ENCODE measurements around the gene MS4A6A.
A peak's percentile ranks its signal among the peaks of the same experiment; 100 is the strongest.
"Not testable (repeated sequence)": the region's sequence is repeated elsewhere in the genome, so short reads cannot be mapped to it uniquely, and the experiment has no call there.

MS4A6A gene

DNA sequence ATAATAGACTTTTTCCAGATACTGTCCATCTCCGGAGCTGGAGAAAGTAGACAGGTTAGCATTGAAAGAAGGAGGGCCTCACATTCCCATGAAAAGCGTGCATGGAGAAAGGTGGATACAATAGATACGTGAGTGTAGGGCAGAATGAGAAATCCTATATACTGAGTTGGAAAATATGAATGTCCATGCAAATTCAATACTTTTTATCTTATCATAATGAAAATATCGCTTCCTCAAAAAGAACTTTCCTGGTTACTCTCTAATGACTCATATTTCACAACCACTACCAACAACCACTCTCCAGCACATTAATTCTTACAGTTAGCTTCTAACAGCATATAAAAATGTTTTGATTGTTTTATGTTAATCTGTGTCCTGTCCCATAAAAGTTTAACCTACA, 22.0 kb upstream of the MS4A6A start:
- H3K79me1 ChIP-seq (ENCODE audit: low read length) = no peaks in the 10 kb centered on the region

GRCh38 chr11:60201334-60201733, 18.5 kb upstream of the MS4A6A start:
- WGBS (ENCODE audit: extremely low coverage, insufficient coverage, low lambda C conversion rate) = no CpG with 5 or more reads among the region's 26 CpGs
- H3K36me3 ChIP-seq (ENCODE audit: control insufficient read depth, insufficient read depth, low read length); H2BK5ac ChIP-seq (ENCODE audit: low read length); H2BK120ac ChIP-seq (ENCODE audit: low read depth, low read length); H3K18ac ChIP-seq (ENCODE audit: low read length); DNase-seq; H3K79me1 ChIP-seq (ENCODE audit: low read length); H2AK5ac ChIP-seq (ENCODE audit: low read length); H3K27me3 ChIP-seq (ENCODE audit: insufficient read depth, low read length, poor library complexity); H3K4ac ChIP-seq (ENCODE audit: low read depth, low read length); H3K4me3 ChIP-seq (ENCODE audit: low read length); H2BK15ac ChIP-seq (replicated peaks; ENCODE audit: low read depth); H4K5ac ChIP-seq (ENCODE audit: low read length); H3K23ac ChIP-seq (ENCODE audit: low read length); H4K8ac ChIP-seq (ENCODE audit: low read depth, low read length); H3K4me2 ChIP-seq (ENCODE audit: low read length); H3K27ac ChIP-seq (ENCODE audit: low read depth, low read length); H3K9ac ChIP-seq (ENCODE audit: low read length); H3K56ac ChIP-seq (ENCODE audit: low read length); H3K79me2 ChIP-seq (ENCODE audit: control insufficient read depth, insufficient read depth, low read length); H3K4me1 ChIP-seq (ENCODE audit: control insufficient read depth, low read depth, low read length): not testable (repeated sequence)

More for the DNA sequence above, 22.0 kb upstream of the MS4A6A start:
- H2BK5ac ChIP-seq (ENCODE audit: low read length) = no peak overlapping the region
- H3K4ac ChIP-seq (ENCODE audit: low read depth, low read length) = no peak overlapping the region
- H3K56ac ChIP-seq (ENCODE audit: low read length) = no peak overlapping the region
- no peak overlapping the region for H3K9ac ChIP-seq (ENCODE audit: low read length)
- no peak overlapping the region for H4K5ac ChIP-seq (ENCODE audit: low read length)
- no peaks in the 10 kb centered on the region for H3K4me1 ChIP-seq (ENCODE audit: control insufficient read depth, low read depth, low read length)
- H3K27ac ChIP-seq (ENCODE audit: low read depth, low read length) = no peak overlapping the region
- no peak overlapping the region for H3K4me2 ChIP-seq (ENCODE audit: low read length)
- no peak overlapping the region for H3K18ac ChIP-seq (ENCODE audit: low read length)
- no peak for DNase-seq
- no peak overlapping the region for H2BK120ac ChIP-seq (ENCODE audit: low read depth, low read length)
- no peak overlapping the region for H2BK15ac ChIP-seq (replicated peaks; ENCODE audit: low read depth)
- H3K4me3 ChIP-seq (ENCODE audit: low read length) = no peak overlapping the region
- no peaks in the 10 kb centered on the region for H3K36me3 ChIP-seq (ENCODE audit: control insufficient read depth, insufficient read depth, low read length)
- no peaks in the 10 kb centered on the region for H3K79me2 ChIP-seq (ENCODE audit: control insufficient read depth, insufficient read depth, low read length)
- H4K8ac ChIP-seq (ENCODE audit: low read depth, low read length) = no peak overlapping the region
- H3K27me3 ChIP-seq (ENCODE audit: insufficient read depth, low read length, poor library complexity) = no peaks in the 10 kb centered on the region
- H3K23ac ChIP-seq (ENCODE audit: low read length) = no peak overlapping the region
- no CpG with 5 or more reads among the region's 4 CpGs for WGBS (ENCODE audit: extremely low coverage, insufficient coverage, low lambda C conversion rate)
- H2AK5ac ChIP-seq (ENCODE audit: low read length) = no peak overlapping the region

GRCh38 chr11:60197442-60197841, 14.6 kb upstream of the MS4A6A start:
- Histone ChIP-seq H3K4me2 (ENCODE audit: low read length) (no peak overlapping the region), H4K5ac (ENCODE audit: low read length) (no peak overlapping the region), H3K79me2 (ENCODE audit: control insufficient read depth, insufficient read depth, low read length) (no peaks in the 10 kb centered on the region), H3K9ac (ENCODE audit: low read length) (no peak overlapping the region), H3K4me1 (ENCODE audit: control insufficient read depth, low read depth, low read length) (no peaks in the 10 kb centered on the region), H3K79me1 (ENCODE audit: low read length) (no peaks in the 10 kb centered on the region), H3K27me3 (ENCODE audit: insufficient read depth, low read length, poor library complexity) (no peaks in the 10 kb centered on the region), H3K18ac (ENCODE audit: low read length) (no peak overlapping the region), H3K36me3 (ENCODE audit: control insufficient read depth, insufficient read depth, low read length) (no peaks in the 10 kb centered on the region), H3K56ac (ENCODE audit: low read length) (no peak overlapping the region), H2BK5ac (ENCODE audit: low read length) (no peak overlapping the region), H3K4me3 (ENCODE audit: low read length) (no peak overlapping the region), H3K23ac (ENCODE audit: low read length) (no peak overlapping the region), H4K8ac (ENCODE audit: low read depth, low read length) (no peak overlapping the region), H3K27ac (ENCODE audit: low read depth, low read length) (no peak overlapping the region), H2BK120ac (ENCODE audit: low read depth, low read length) (no peak overlapping the region), H2BK15ac (replicated peaks; ENCODE audit: low read depth) (no peak overlapping the region), H2AK5ac (ENCODE audit: low read length) (no peak overlapping the region), H3K4ac (ENCODE audit: low read depth, low read length) (no peak overlapping the region)
- no peak for DNase-seq
- no CpG with 5 or more reads among the region's 1 CpG for WGBS (ENCODE audit: extremely low coverage, insufficient coverage, low lambda C conversion rate)

- Histone ChIP-seq H3K4ac (ENCODE audit: low read depth, low read length) (no peak overlapping the region), H3K79me1 (ENCODE audit: low read length) (no peaks in the 10 kb centered on the region), H3K36me3 (ENCODE audit: control insufficient read depth, insufficient read depth, low read length) (no peaks in the 10 kb centered on the region), H2AK5ac (ENCODE audit: low read length) (no peak overlapping the region), H3K9ac (ENCODE audit: low read length) (no peak overlapping the region), H2BK120ac (ENCODE audit: low read depth, low read length) (no peak overlapping the region), H3K4me3 (ENCODE audit: low read length) (no peak overlapping the region), H3K18ac (ENCODE audit: low read length) (no peak overlapping the region), H3K4me1 (ENCODE audit: control insufficient read depth, low read depth, low read length) (no peaks in the 10 kb centered on the region), H3K79me2 (ENCODE audit: control insufficient read depth, insufficient read depth, low read length) (no peaks in the 10 kb centered on the region), H4K5ac (ENCODE audit: low read length) (no peak overlapping the region), H2BK15ac (replicated peaks; ENCODE audit: low read depth) (no peak overlapping the region), H3K4me2 (ENCODE audit: low read length) (no peak overlapping the region), H3K56ac (ENCODE audit: low read length) (no peak overlapping the region), H4K8ac (ENCODE audit: low read depth, low read length) (no peak overlapping the region), H2BK5ac (ENCODE audit: low read length) (no peak overlapping the region), H3K23ac (ENCODE audit: low read length) (no peak overlapping the region), H3K27me3 (ENCODE audit: insufficient read depth, low read length, poor library complexity) (no peaks in the 10 kb centered on the region), H3K27ac (ENCODE audit: low read depth, low read length) (no peak overlapping the region)
- no CpG with 5 or more reads among the region's 4 CpGs for WGBS (ENCODE audit: extremely low coverage, insufficient coverage, low lambda C conversion rate)
- no peak for DNase-seq
These were observed 13.1 kb upstream of the MS4A6A start for GRCh38 chr11:60195923-60196368.

DNA sequence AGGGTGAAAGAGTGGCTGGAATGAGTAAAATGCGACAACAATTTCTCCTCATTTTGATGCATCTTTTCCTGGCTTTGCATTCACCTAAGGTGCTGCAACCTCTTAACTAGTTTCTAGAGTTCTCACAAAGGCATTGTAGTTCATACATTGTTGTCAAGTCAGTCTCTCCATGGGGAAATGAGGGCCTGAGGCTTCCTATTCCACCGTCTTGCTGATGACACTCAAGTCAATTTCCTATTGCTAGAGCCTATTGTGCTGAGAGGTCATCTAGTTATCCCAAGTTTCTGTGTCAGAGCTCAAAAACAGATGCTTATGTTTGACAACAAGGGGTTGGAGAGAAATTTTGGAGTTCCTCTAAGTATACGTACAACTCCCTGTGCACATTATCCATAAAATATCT, 11.6 kb upstream of the MS4A6A start:
- Histone ChIP-seq H2BK15ac (replicated peaks; ENCODE audit: low read depth) (no peak overlapping the region), H3K4me3 (ENCODE audit: low read length) (no peak overlapping the region), H3K36me3 (ENCODE audit: control insufficient read depth, insufficient read depth, low read length) (no peaks in the 10 kb centered on the region), H3K9ac (ENCODE audit: low read length) (no peak overlapping the region), H3K79me2 (ENCODE audit: control insufficient read depth, insufficient read depth, low read length) (no peaks in the 10 kb centered on the region), H2BK120ac (ENCODE audit: low read depth, low read length) (no peak overlapping the region), H3K27me3 (ENCODE audit: insufficient read depth, low read length, poor library complexity) (no peaks in the 10 kb centered on the region), H3K4ac (ENCODE audit: low read depth, low read length) (no peak overlapping the region), H2BK5ac (ENCODE audit: low read length) (no peak overlapping the region), H3K18ac (ENCODE audit: low read length) (no peak overlapping the region), H3K4me2 (ENCODE audit: low read length) (no peak overlapping the region), H3K79me1 (ENCODE audit: low read length) (no peaks in the 10 kb centered on the region), H2AK5ac (ENCODE audit: low read length) (no peak overlapping the region), H3K27ac (ENCODE audit: low read depth, low read length) (no peak overlapping the region), H4K5ac (ENCODE audit: low read length) (no peak overlapping the region), H3K4me1 (ENCODE audit: control insufficient read depth, low read depth, low read length) (no peaks in the 10 kb centered on the region), H3K56ac (ENCODE audit: low read length) (no peak overlapping the region), H4K8ac (ENCODE audit: low read depth, low read length) (peak overlapping the region; percentile 28), H3K23ac (ENCODE audit: low read length) (no peak overlapping the region)
- peak; percentile 43 for DNase-seq
- WGBS (ENCODE audit: extremely low coverage, insufficient coverage, low lambda C conversion rate) = no CpG with 5 or more reads among the region's 3 CpGs

DNA sequence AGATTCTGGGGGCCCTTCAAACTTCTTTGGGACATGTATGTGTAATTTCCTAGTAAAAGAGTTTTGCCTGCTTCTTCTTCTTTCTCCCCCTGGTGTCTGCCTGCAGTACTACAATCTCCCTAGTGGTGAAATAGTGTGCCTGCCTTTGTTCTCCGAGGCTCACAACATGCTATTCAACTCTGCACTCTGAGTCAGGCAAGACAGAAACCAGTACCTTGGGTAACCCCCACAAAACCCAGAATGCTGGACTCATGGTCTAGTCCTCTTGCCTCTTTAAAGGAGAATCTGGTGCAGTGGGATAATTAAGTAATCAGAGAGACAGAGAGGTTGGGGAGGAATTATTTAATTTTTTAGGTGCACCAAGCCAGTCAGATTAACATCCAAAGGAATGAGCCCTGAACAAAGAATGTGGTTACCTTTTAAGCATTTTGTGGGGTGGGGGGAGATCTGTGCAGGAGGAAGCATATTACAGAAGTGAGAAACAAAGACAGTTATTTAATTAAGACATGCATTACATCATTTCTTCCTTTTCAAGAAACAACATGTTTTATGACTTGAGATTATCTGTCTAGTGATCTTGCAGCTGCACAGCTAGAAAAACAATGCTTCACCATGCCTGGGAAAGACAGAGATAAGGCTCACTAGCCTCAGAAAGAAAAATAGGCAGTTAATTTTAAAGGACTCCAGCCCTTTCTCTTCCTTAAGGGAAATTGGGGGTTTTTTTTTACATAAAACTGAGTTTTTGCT, 11.0 kb upstream of the MS4A6A start:
- no peak overlapping the region for H3K9ac ChIP-seq (ENCODE audit: low read length)
- no peak overlapping the region for H3K27ac ChIP-seq (ENCODE audit: low read depth, low read length)
- WGBS (ENCODE audit: extremely low coverage, insufficient coverage, low lambda C conversion rate) = no CpG with 5 or more reads among the region's 1 CpG
- no peaks in the 10 kb centered on the region for H3K79me1 ChIP-seq (ENCODE audit: low read length)
- H3K18ac ChIP-seq (ENCODE audit: low read length) = no peak overlapping the region
- H4K5ac ChIP-seq (ENCODE audit: low read length) = no peak overlapping the region
- no peak overlapping the region for H3K56ac ChIP-seq (ENCODE audit: low read length)
- peak; percentile 88 for DNase-seq
- H3K27me3 ChIP-seq (ENCODE audit: insufficient read depth, low read length, poor library complexity) = no peaks in the 10 kb centered on the region
- no peak overlapping the region for H3K23ac ChIP-seq (ENCODE audit: low read length)
- no peak overlapping the region for H2BK15ac ChIP-seq (replicated peaks; ENCODE audit: low read depth)
- no peak overlapping the region for H2AK5ac ChIP-seq (ENCODE audit: low read length)
- no peaks in the 10 kb centered on the region for H3K4me1 ChIP-seq (ENCODE audit: control insufficient read depth, low read depth, low read length)
- no peaks in the 10 kb centered on the region for H3K79me2 ChIP-seq (ENCODE audit: control insufficient read depth, insufficient read depth, low read length)
- no peak overlapping the region for H3K4ac ChIP-seq (ENCODE audit: low read depth, low read length)
- no peak overlapping the region for H3K4me3 ChIP-seq (ENCODE audit: low read length)
- H3K36me3 ChIP-seq (ENCODE audit: control insufficient read depth, insufficient read depth, low read length) = no peaks in the 10 kb centered on the region
- no peak overlapping the region for H2BK5ac ChIP-seq (ENCODE audit: low read length)
- H3K4me2 ChIP-seq (ENCODE audit: low read length) = no peak overlapping the region
- no peak overlapping the region for H4K8ac ChIP-seq (ENCODE audit: low read depth, low read length)
- no peak overlapping the region for H2BK120ac ChIP-seq (ENCODE audit: low read depth, low read length)

Data from mesendoderm (in vitro differentiated cells).